SK-N-SH (cell line): Measurements from ENCODE around the gene IGSF11. TPM values are rescaled to one million over a fixed set of nuclear protein-coding genes. Genes with fewer than 3 reads are reported as not detected.

Experiments used
- CTCF ChIA-PET: fragments of 300-600, 350-600 bp; formaldehyde crosslinking; extraction: SDS; loops from one replicate; lab custom pipeline; 2021; lab: Yijun Ruan, JAX
- POLR2A ChIA-PET: fragments of 350-600 bp; sonication (Branson Sonifier 250); formaldehyde crosslinking; extraction: SDS; loops from one replicate; lab custom pipeline; 2020; ENCODE audit warnings: antibody characterized with exemption, inconsistent platforms; lab: Yijun Ruan, JAX
- DNase-seq: peaks from one replicate; pipeline ENCODE4 v3.0.0; 2012
- H2AFZ ChIP-seq: fragments of 200-600 bp; sonication (generic); 2 replicates; pipeline ENCODE4 v1.8.1; 2016; ENCODE audit warnings: antibody characterized with exemption, mild to moderate bottlenecking, low read depth
- H3F3A ChIP-seq: fragments of 200-600 bp; sonication (generic); replicated peaks from 2 replicates; pipeline ENCODE3; 2016; ENCODE audit warnings: antibody characterized with exemption, mild to moderate bottlenecking; ENCODE audit not compliant: insufficient read depth
- H3K27ac ChIP-seq, 2 experiments: fragments of 200-500 bp in 1 of 2; fragments of 200-600 bp in 1 of 2; sonication (Bioruptor generic) in 1 of 2; sonication (generic), shearing (Covaris generic) in 1 of 2; 2 replicates each; pipeline versions ENCODE4 v1.5.1 to v1.6.1; 2014 to 2016; ENCODE audit warnings: low read depth in 2 of 2, inconsistent platforms in 1 of 2, low read length in 1 of 2, mild to moderate bottlenecking in 1 of 2, mixed read lengths in 1 of 2
- H3K27me3 ChIP-seq: fragments of 200-600 bp; sonication (generic), shearing (Covaris generic); 2 replicates; pipeline ENCODE4 v1.6.1; 2016; ENCODE audit warnings: mixed run types; ENCODE audit not compliant: insufficient read depth
- H3K36me3 ChIP-seq, 2 experiments: fragments of 200-500 bp in 1 of 2; fragments of 200-600 bp in 1 of 2; sonication (Bioruptor generic) in 1 of 2; sonication (generic) in 1 of 2; replicated peaks in 1 of 2; 2 replicates each; pipeline versions ENCODE3 to v1.5.1; 2014 to 2016; ENCODE audit warnings: low read length in 1 of 2, mild to moderate bottlenecking in 1 of 2; ENCODE audit not compliant: insufficient read depth in 2 of 2, control insufficient read depth in 1 of 2
- H3K4me1 ChIP-seq, 2 experiments: fragments of 200-500 bp in 1 of 2; fragments of 200-600 bp in 1 of 2; sonication (Bioruptor generic) in 1 of 2; sonication (generic), shearing (Covaris generic) in 1 of 2; 2 replicates each; pipeline versions ENCODE4 v1.5.1 to v1.6.1; 2014 to 2016; ENCODE audit warnings: low read depth in 1 of 2, low read length in 1 of 2, mixed run types in 1 of 2; ENCODE audit not compliant: insufficient read depth in 2 of 2, control insufficient read depth in 1 of 2
- H3K4me2 ChIP-seq: fragments of 200-600 bp; sonication (generic), shearing (Covaris generic); 2 replicates; pipeline ENCODE4 v1.6.1; 2017; ENCODE audit warnings: mixed run types
- H3K4me3 ChIP-seq, 2 experiments: fragments of 200-500 bp in 1 of 2; fragments of 200-600 bp in 1 of 2; sonication (Bioruptor generic) in 1 of 2; sonication (generic), shearing (Covaris generic) in 1 of 2; 2 replicates each; pipeline versions ENCODE4 v1.5.1 to v1.8.1; 2014 to 2016; ENCODE audit warnings: low read depth in 2 of 2, inconsistent platforms in 1 of 2, low read length in 1 of 2, mild to moderate bottlenecking in 1 of 2, mixed read lengths in 1 of 2, moderate library complexity in 1 of 2
- H3K79me2 ChIP-seq: fragments of 200-600 bp; sonication (generic); 2 replicates; pipeline ENCODE4 v1.8.1; 2017; ENCODE audit warnings: mild to moderate bottlenecking; ENCODE audit not compliant: insufficient read depth
- H3K9ac ChIP-seq: fragments of 200-600 bp; sonication (generic); 2 replicates; pipeline ENCODE4 v1.6.1; 2017; ENCODE audit warnings: mixed run types
- H3K9me2 ChIP-seq: fragments of 200-600 bp; sonication (generic); 2 replicates; pipeline ENCODE4 v1.6.1; 2017; ENCODE audit warnings: mixed run types
- H3K9me3 ChIP-seq: fragments of 200-600 bp; sonication (generic); 2 replicates; pipeline ENCODE4 v1.6.1; 2017; ENCODE audit warnings: mixed run types, mild to moderate bottlenecking, moderate library complexity
- H4K20me1 ChIP-seq: fragments of 200-600 bp; sonication (generic); 2 replicates; pipeline ENCODE4 v1.6.1; 2017; ENCODE audit warnings: mild to moderate bottlenecking, mixed run types; ENCODE audit not compliant: insufficient read depth
- ELF1 ChIP-seq: IDR thresholded peaks from 2 replicates; pipeline ENCODE4 v1.4.0; 2012
- EP300 ChIP-seq, 2 experiments: IDR thresholded peaks; 2 replicates each; pipeline versions ENCODE4 v1.4.0 to v1.6.1; 2012; ENCODE audit warnings: borderline replicate concordance in 1 of 2, low read depth in 1 of 2, low read length in 1 of 2
- FOXM1 ChIP-seq: IDR thresholded peaks from 2 replicates; pipeline ENCODE4 v1.4.0; 2012; ENCODE audit warnings: low read depth, mild to moderate bottlenecking
- GATA2 ChIP-seq: sonication (generic); formaldehyde crosslinking; IDR thresholded peaks from 2 replicates; pipeline ENCODE4 v1.5.0; 2020; ENCODE audit warnings: mild to moderate bottlenecking, missing genetic modification reagents
- IRF3 ChIP-seq: fragments of 150-350 bp; IDR thresholded peaks from 2 replicates; pipeline ENCODE4 v1.6.1; 2016; ENCODE audit warnings: mild to moderate bottlenecking, low read depth, low read length
- JUND ChIP-seq: IDR thresholded peaks from 2 replicates; pipeline ENCODE4 v1.4.0; 2012
- MXI1 ChIP-seq: IDR thresholded peaks from 2 replicates; pipeline ENCODE4 v1.6.1; 2012; ENCODE audit warnings: mild to moderate bottlenecking, low read depth, low read length, improper control_type of control experiment
- NFIC ChIP-seq: IDR thresholded peaks from 2 replicates; pipeline ENCODE4 v1.4.0; 2012; ENCODE audit warnings: borderline replicate concordance
- PBX3 ChIP-seq: IDR thresholded peaks from 2 replicates; pipeline ENCODE4; 2012
- RAD21 ChIP-seq: IDR thresholded peaks from 2 replicates; pipeline ENCODE4 v1.6.1; 2012; ENCODE audit warnings: mild to moderate bottlenecking, low read length
- RCOR1 ChIP-seq: fragments of 150-350 bp; IDR thresholded peaks from 2 replicates; pipeline ENCODE4 v1.6.1; 2017; ENCODE audit warnings: antibody characterized with exemption, low read length
- REST ChIP-seq: IDR thresholded peaks from 2 replicates; pipeline ENCODE4 v1.6.1; 2012; ENCODE audit warnings: mild to moderate bottlenecking, low read depth, low read length, moderate library complexity
- RXRA ChIP-seq: IDR thresholded peaks from 2 replicates; pipeline ENCODE4 v1.4.0; 2012; ENCODE audit warnings: low read depth, mild to moderate bottlenecking, borderline replicate concordance
- TAF1 ChIP-seq: IDR thresholded peaks from 2 replicates; pipeline ENCODE4 v1.6.1; 2012; ENCODE audit warnings: low read depth, mild to moderate bottlenecking, low read length, moderate library complexity, borderline replicate concordance
- TCF12 ChIP-seq: IDR thresholded peaks from 2 replicates; pipeline ENCODE4 v1.4.0; 2012
- USF1 ChIP-seq: IDR thresholded peaks from 2 replicates; pipeline ENCODE4 v1.4.0; 2012; ENCODE audit warnings: low read depth, borderline replicate concordance
- ZBTB33 ChIP-seq: IDR thresholded peaks from 2 replicates; pipeline ENCODE4 v1.4.0; 2012; ENCODE audit warnings: low read depth, borderline replicate concordance
- WGBS: methylation state at CpG from one replicate; pipeline ENCODE4 v1.1.6; 2017; ENCODE audit warnings: low lambda C conversion rate; 5-methylcytosine and 5-hydroxymethylcytosine counted together
- polyA plus RNA-seq, 3 experiments: library from polyadenylated mRNA; depleted of rRNA; stranded (reverse); fragments of >200 nt; gene quantifications; 2 replicates each; pipeline ENCODE4 v1.2.3, GENCODE V29; 2012

IGSF11 gene
- polyA plus RNA-seq, 1 of the 3 experiments (the other 2 are of a cell fraction) = 0.07 TPM

DNA sequence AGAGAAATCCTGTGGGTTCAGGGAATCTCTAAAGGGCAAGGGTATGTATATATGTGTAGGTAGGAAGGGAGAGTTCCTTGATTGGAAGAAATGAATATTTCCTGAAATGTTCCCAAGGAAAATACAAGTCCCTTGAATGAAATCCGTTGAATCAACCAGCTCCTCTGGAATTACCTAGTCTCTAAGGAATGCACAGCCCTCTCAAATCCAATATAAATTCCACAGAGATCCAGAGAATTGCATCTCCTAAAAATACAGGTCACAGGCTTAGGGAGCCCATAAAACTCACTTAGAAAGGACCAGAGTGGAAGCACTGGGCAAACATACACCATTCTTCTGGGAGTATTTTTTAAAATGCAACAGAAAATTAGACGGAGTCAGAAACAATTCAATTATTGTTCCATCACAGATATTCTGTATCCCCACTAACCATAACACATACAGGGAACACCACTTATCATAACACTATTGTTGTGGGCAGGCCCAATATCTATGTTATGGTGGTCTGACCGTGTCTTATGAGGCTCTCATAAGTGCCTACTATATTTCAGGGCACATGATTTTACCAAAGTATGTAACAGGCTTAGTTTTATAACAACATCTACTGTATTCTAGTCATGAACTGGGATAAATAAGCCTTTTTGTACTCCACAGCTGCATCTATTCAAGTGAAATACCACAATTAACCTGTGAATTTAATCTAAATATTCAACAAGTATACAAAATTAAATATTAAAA lies 43.7 kb downstream of the IGSF11 start:
- H3K4me1 ChIP-seq = peaks cover 0 to 4% of the 10 kb centered on the region in 2 experiments; a peak in 1 of 4 replicates
- DNase-seq = no peak
- no peaks in the 10 kb centered on the region for H3K27me3 ChIP-seq
- no peak overlapping the region for H3K4me3 ChIP-seq
- no peaks in the 10 kb centered on the region for H3K36me3 ChIP-seq
- no peak overlapping the region for H3K9ac ChIP-seq
- H4K20me1 ChIP-seq = no peaks in the 10 kb centered on the region
- CTCF ChIA-PET = no interaction called here
- H3K9me3 ChIP-seq = no peaks in the 10 kb centered on the region
- POLR2A ChIA-PET = no interaction called here
- no peaks in the 10 kb centered on the region for H3K9me2 ChIP-seq
- no peak overlapping the region for H3K4me2 ChIP-seq
- H3K79me2 ChIP-seq = no peaks in the 10 kb centered on the region
- H2AFZ ChIP-seq = no peak overlapping the region
- H3K27ac ChIP-seq = no peak overlapping the region
- H3F3A ChIP-seq = no peaks in the 10 kb centered on the region
- TF ChIP-seq MXI1 = no peak
- no peak for TF ChIP-seq RCOR1
- no peak for TF ChIP-seq GATA2 (CRISPR knock-in tag)
- TF ChIP-seq TCF12 = no peak
- no peak for TF ChIP-seq PBX3
- TF ChIP-seq FOXM1 = no peak
- no peak for TF ChIP-seq RXRA
- TF ChIP-seq ZBTB33 = no peak
- 32% methylated on average over 3 of the region's 3 CpGs for WGBS

DNA sequence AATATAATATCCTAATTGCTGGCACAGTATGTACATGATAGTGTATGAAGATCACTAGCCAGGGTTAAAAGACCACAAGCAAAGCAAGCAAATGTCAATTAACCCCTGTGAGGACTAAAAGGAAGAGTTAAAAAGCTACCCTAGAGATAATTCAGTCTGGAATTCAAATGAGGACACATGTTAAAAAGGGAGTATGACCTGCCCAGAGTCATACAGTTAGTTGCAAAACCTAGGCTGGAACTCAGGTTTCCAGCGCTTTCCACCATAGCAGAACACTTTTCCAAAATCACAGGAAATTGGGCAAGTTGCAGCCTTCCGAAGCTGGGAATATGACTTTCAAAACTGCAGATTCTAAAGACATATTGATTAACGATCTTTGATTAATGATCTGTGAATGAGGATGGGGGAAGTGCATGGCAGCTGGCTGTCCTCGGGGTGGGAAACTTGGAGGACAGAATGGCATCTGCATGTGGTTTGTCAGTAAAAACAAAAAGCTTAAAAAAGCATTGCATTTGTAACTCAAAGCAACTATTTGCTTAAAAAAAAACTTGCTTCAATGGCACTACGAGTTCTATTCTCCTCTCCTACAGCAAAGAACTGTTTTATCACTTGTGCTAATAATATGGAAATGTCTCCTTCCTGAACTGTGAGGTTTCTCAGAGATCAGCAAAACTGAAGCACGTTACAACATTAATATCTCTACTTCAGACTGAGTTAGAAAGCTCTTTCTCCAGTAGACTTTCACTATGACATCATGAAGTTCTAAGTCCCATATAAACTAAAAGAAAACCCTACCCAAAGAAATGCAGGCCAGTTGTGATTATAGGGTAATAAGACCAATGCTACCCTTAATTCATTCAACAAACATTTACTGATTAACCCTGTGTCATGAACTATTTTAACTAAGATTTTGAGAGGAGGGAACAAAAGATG lies 46.2 kb downstream of the IGSF11 start:
- H3K9ac ChIP-seq = no peak overlapping the region
- H3K27me3 ChIP-seq = no peaks in the 10 kb centered on the region
- no peak overlapping the region for H3K4me2 ChIP-seq
- DNase-seq = no peak
- H3K79me2 ChIP-seq = no peaks in the 10 kb centered on the region
- POLR2A ChIA-PET = no interaction called here
- no peaks in the 10 kb centered on the region for H3K9me2 ChIP-seq
- peaks cover 0 to 4% of the 10 kb centered on the region in 2 experiments; a peak in 2 of 4 replicates for H3K4me1 ChIP-seq
- H3K27ac ChIP-seq = no peak overlapping the region
- WGBS = 45% methylated on average over 6 of the region's 6 CpGs
- H3K4me3 ChIP-seq = no peak overlapping the region
- H4K20me1 ChIP-seq = no peaks in the 10 kb centered on the region
- no peaks in the 10 kb centered on the region for H3F3A ChIP-seq
- no peaks in the 10 kb centered on the region for H3K36me3 ChIP-seq
- no peak overlapping the region for H2AFZ ChIP-seq
- CTCF ChIA-PET = interaction anchor here (1.8 to 3.0 kb wide), 2 partner anchors 46 to 106 kb away, joined by 3 to 9 read pairs; partner anchors contain the start of gene IGSF11
- H3K9me3 ChIP-seq = no peaks in the 10 kb centered on the region
- no peak for TF ChIP-seq USF1
- TF ChIP-seq NFIC = no peak
- no peak for TF ChIP-seq EP300 (IDR thresholded peaks at IDR 0.05; ENCODE audit: borderline replicate concordance in 1 of 2, low read depth in 1 of 2, low read length in 1 of 2)
- TF ChIP-seq REST = no peak
- TF ChIP-seq IRF3 = no peak
- TF ChIP-seq JUND = no peak
- no peak for TF ChIP-seq ELF1
- TF ChIP-seq TCF12 = no peak
- TF ChIP-seq RAD21 = no peak
- TF ChIP-seq RCOR1 = no peak
- TF ChIP-seq FOXM1 = no peak
- TF ChIP-seq TAF1 = no peak
